Activated CD4-positive, alpha-beta T cell treated with anti-CD3 and anti-CD28 coated beads for 48 hours (primary cell): ENCODE data around the gene RPIA.
"Not testable (repeated sequence)": the region's sequence is repeated elsewhere in the genome, so short reads cannot be mapped to it uniquely, and the experiment has no call there.

Experiments
- DNase-seq: peaks from one replicate; pipeline ENCODE4 v3.0.0-alpha.2; 2020

Gene RPIA

GRCh38 chr2:88795932-88796331, 104.5 kb downstream of the RPIA start:
- DNase-seq = not testable (repeated sequence)

GRCh38 chr2:88796523-88796922, 105.0 kb downstream of the RPIA start:
- not testable (repeated sequence) for DNase-seq

- not testable (repeated sequence) for DNase-seq
These were observed 105.7 kb downstream of the RPIA start for GRCh38 chr2:88797164-88797563.
